Stomach (tissue), 9 donors: ENCODE data around the gene BCORL1. TPM values are rescaled to one million over a fixed set of nuclear protein-coding genes. Genes with fewer than 3 reads are reported as not detected.

ENCODE experiments used
- DNase-seq, 2 donors: peaks; one replicate each; pipeline versions ENCODE4 v3.0.0 to v3.0.0-alpha.2; 2013 to 2019
- H3K27ac ChIP-seq, 5 donors: fragments of 200-600 bp in 4 of 5; sonication (generic) in 4 of 5; one replicate each; pipeline ENCODE4 v1.5.1; 2013 to 2019; ENCODE audit warnings: mild to moderate bottlenecking in 1 of 5, moderate library complexity in 1 of 5
- H3K27me3 ChIP-seq, 3 donors: fragments of 200-600 bp; sonication (generic); one replicate each; pipeline ENCODE4 v1.5.1; 2017 to 2019; ENCODE audit warnings: mixed run types in 1 of 3
- H3K36me3 ChIP-seq, 4 donors: fragments of 200-600 bp; sonication (generic); 1 replicate in 3 of 4; 2 replicates in 1 of 4; pipeline ENCODE4 v1.5.1; 2016 to 2019
- H3K4me1 ChIP-seq, 4 donors: fragments of 200-600 bp; sonication (generic); one replicate each; pipeline ENCODE4 v1.5.1; 2016 to 2019
- H3K4me3 ChIP-seq, 4 donors: fragments of 200-600 bp; sonication (generic) in 3 of 4; one replicate each; pipeline ENCODE4 v1.5.1; 2016 to 2019; ENCODE audit warnings: mild to moderate bottlenecking in 1 of 4
- H3K9me3 ChIP-seq, 4 donors: fragments of 200-600 bp; sonication (generic); one replicate each; pipeline ENCODE4 v1.5.1; 2016 to 2019
- CTCF ChIP-seq, 7 experiments: fragments of 450-650 bp in 4 of 7; fragments of 200-600 bp in 3 of 7; sonication (generic) in 3 of 7; IDR thresholded peaks; one replicate each; pipeline ENCODE4 v1.5.1; 2016 to 2019; ENCODE audit warnings: antibody characterized with exemption in 7 of 7, control low read depth in 2 of 7, mild to moderate bottlenecking in 1 of 7
- EP300 ChIP-seq: sonication (generic); formaldehyde crosslinking; IDR thresholded peaks from one replicate; pipeline ENCODE4 v1.6.1; 2017; ENCODE audit warnings: antibody characterized with exemption
- POLR2A ChIP-seq, 4 donors: fragments of 450-650 bp; IDR thresholded peaks; one replicate each; pipeline ENCODE4 v1.6.1; 2016; ENCODE audit warnings: antibody characterized with exemption in 4 of 4, control low read depth in 2 of 4, mild to moderate bottlenecking in 1 of 4, moderate library complexity in 1 of 4
- POLR2AphosphoS5 ChIP-seq, 3 donors: sonication (generic); formaldehyde crosslinking; IDR thresholded peaks; one replicate each; pipeline ENCODE4 v1.6.1; 2016; ENCODE audit warnings: antibody characterized with exemption in 3 of 3
- WGBS, 5 donors: extraction: QIAGEN DNeasy Blood & Tissue Kit in 3 of 5; methylation state at CpG; one replicate each; pipeline versions ENCODE4 v1.1.5 to v1.1.7; 2013 to 2018; 5-methylcytosine and 5-hydroxymethylcytosine counted together
- intact Hi-C: fragments of 100-400 bp; cut with DNase I; formaldehyde crosslinking; loops from one replicate; pipeline ENCODE4 v1.15.1; 2023; ENCODE audit warnings: low total_unique reads
- polyA plus RNA-seq, 3 donors: library from polyadenylated mRNA; stranded (reverse); fragments of 200-250 nt; gene quantifications; one replicate each; pipeline ENCODE4 v1.2.3, GENCODE V29; 2013
- total RNA-seq, 5 donors: library from RNA; depleted of rRNA; stranded (reverse); fragments of >200 nt; gene quantifications; one replicate each; pipeline versions ENCODE4 v1.1.0 to v1.2.3, GENCODE V29; 2014 to 2016
- donor health status: healthy with polysubstance abuse.
- donor health status: Bipolar disorder and iron deficiency.
- donor health status: healthy.

BCORL1 gene
- total and polyA plus RNA-seq, 8 donors, result 0.89 to 16.8 (median 2.7) TPM

GRCh38 chrX:129940721-129941120, 41.7 kb upstream of the BCORL1 start:
- no peak for DNase-seq
- Histone ChIP-seq H3K4me3 (no peak overlapping the region), H3K27me3 (peaks cover 0 to 2% (median 0%) of the 10 kb centered on the region in 3 donors), H3K27ac (no peak overlapping the region), H3K9me3 (no peaks in the 10 kb centered on the region), H3K4me1 (no peaks in the 10 kb centered on the region), H3K36me3 (no peaks in the 10 kb centered on the region)
- 68 to 88% (median 82%) methylated on average over 2 of the region's 2 CpGs for WGBS, 5 donors
- TF ChIP-seq CTCF (IDR thresholded peaks at IDR 0.05) (no peak), POLR2AphosphoS5 (IDR thresholded peaks at IDR 0.05) (no peak), POLR2A (IDR thresholded peaks at IDR 0.05) (no peak), EP300 (no peak)
- intact Hi-C loops, result no loop called here

GRCh38 chrX:129945131-129945530, 37.3 kb upstream of the BCORL1 start:
- Histone ChIP-seq H3K9me3 (no peaks in the 10 kb centered on the region), H3K27ac (no peak overlapping the region), H3K27me3 (peaks cover 0 to 2% (median 0%) of the 10 kb centered on the region in 3 donors), H3K4me1 (no peaks in the 10 kb centered on the region), H3K36me3 (no peaks in the 10 kb centered on the region), H3K4me3 (no peak overlapping the region)
- DNase-seq, result no peak
- TF ChIP-seq CTCF (IDR thresholded peaks at IDR 0.05) (no peak), POLR2AphosphoS5 (IDR thresholded peaks at IDR 0.05) (no peak), EP300 (no peak), POLR2A (IDR thresholded peaks at IDR 0.05) (no peak)
- 87 to 100% (median 92%) methylated on average over 1 of the region's 1 CpG for WGBS, 5 donors
- intact Hi-C loops, result no loop called here

- TF ChIP-seq EP300 (no peak), POLR2AphosphoS5 (IDR thresholded peaks at IDR 0.05) (no peak), POLR2A (IDR thresholded peaks at IDR 0.05) (no peak), CTCF (IDR thresholded peaks at IDR 0.05) (no peak)
- Histone ChIP-seq H3K9me3 (no peaks in the 10 kb centered on the region), H3K27me3 (peaks cover 0 to 5% (median 0%) of the 10 kb centered on the region in 3 donors), H3K27ac (no peak overlapping the region), H3K4me1 (peaks cover 0 to 23% (median 16%) of the 10 kb centered on the region in 4 donors), H3K36me3 (no peaks in the 10 kb centered on the region), H3K4me3 (peak overlapping the region; percentile 37 to 43 (median 40))
- no peak for DNase-seq
- intact Hi-C loops, result no loop called here
- WGBS, 5 donors, result 4 to 40% (median 16%) methylated on average over 4 to 18 of the region's 18 CpGs
Observed at GRCh38 chrX:129953334-129953648, 29.1 kb upstream of the BCORL1 start.

GRCh38 chrX:129953881-129954280, 28.6 kb upstream of the BCORL1 start:
- intact Hi-C loops, result no loop called here
- H3K27me3 ChIP-seq, result peaks cover 0 to 5% (median 0%) of the 10 kb centered on the region in 3 donors
- H3K9me3 ChIP-seq, result no peaks in the 10 kb centered on the region
- no peaks in the 10 kb centered on the region for H3K36me3 ChIP-seq
- no peak overlapping the region for H3K4me3 ChIP-seq
- DNase-seq, result no peak
- peaks cover 0 to 23% (median 16%) of the 10 kb centered on the region in 4 donors for H3K4me1 ChIP-seq
- no peak overlapping the region for H3K27ac ChIP-seq
- no peak for TF ChIP-seq EP300
- TF ChIP-seq POLR2A (IDR thresholded peaks at IDR 0.05), result no peak
- TF ChIP-seq POLR2AphosphoS5 (IDR thresholded peaks at IDR 0.05), result no peak
- no peak for TF ChIP-seq CTCF (IDR thresholded peaks at IDR 0.05)
- WGBS, 5 donors, result 80 to 100% (median 96%) methylated on average over 3 to 4 of the region's 4 CpGs
